Left colon (tissue), 2 donors: ENCODE measurements around the gene MPEG1. TPM values are rescaled to one million over a fixed set of nuclear protein-coding genes. Genes with fewer than 3 reads are reported as not detected.
A peak's percentile ranks its signal among the peaks of the same experiment; 100 is the strongest.

Experiments
- ATAC-seq: fragments of 200-7000 bp; cut with Tn5 transposase; one replicate; pipeline ENCODE4 v1.9.1; 2020; ENCODE audit warnings: mild to moderate bottlenecking, moderate library complexity
- DNase-seq, 2 donors: peaks; one replicate each; pipeline ENCODE4 v3.0.0-alpha.2; 2020
- intact Hi-C, 2 donors: fragments of 100-400 bp; cut with DNase I in 1 of 2; cut with micrococcal nuclease in 1 of 2; formaldehyde crosslinking; loops; one replicate each; pipeline versions ENCODE4 v1.11.2 to v1.14.0; 2022; cut with DNase I, micrococcal nuclease
- total RNA-seq, 2 donors: library from RNA; stranded (reverse); fragmentation: NEBNext Ultra II Directional; extraction: Animal tissue kit (Norgen Biotek cat#: 25700); gene quantifications; one replicate each; pipeline ENCODE4 v1.2.1, GENCODE V29; 2021
- donor health status: DM: no; HTN: no; CAD: no.
- donor health status: DM: yes; HTN: yes; CAD: no.

Gene MPEG1
- total RNA-seq, 2 donors from 2014 or later = 5.0 to 24.2 TPM

DNA sequence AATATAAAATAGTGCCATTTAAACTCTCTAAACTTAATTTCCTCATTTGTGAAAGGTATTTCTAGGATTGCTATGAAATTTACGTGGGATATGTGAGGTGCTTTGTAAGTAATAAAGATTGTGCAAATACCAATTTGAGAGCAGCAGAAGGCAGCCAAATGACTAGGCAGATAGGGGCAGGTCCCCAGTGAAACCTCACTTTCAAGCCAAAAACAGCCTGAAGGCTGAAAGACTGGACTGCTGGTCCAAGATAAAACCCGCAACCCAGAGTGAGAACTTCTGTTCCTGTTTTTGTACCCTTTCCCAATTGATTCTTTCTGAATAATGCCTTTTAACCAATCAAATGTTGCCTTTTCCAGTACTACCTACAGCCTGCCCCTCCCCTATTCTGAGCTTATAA lies 33.6 kb downstream of the MPEG1 start:
- DNase-seq = no peak
- ATAC-seq = no peak
- intact Hi-C loops = loop anchor here in 1 of 2 donors (10.0 kb wide), 1 partner anchor 106 kb away; no protein-coding TSS in a partner anchor

DNA sequence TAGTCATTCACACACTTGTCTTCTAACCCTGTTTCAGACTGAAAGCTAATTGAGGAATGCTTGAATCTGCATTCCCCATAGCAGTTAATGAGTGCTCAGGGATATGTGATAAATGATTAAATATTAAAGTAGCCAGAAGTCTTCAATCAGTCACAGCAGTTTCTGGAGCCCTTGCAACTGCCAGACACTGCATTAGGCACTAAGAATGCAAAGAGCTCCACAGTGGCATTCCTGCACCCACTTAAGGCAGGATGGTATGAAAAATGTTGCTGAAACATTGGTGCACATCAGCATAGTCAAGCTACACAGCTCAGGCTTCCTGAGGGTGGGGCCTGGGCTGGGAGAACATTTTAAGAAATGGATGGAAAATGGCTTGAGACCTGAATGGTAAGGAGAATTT lies 34.3 kb downstream of the MPEG1 start:
- intact Hi-C loops = loop anchor here in 1 of 2 donors (10.0 kb wide), 1 partner anchor 106 kb away; no protein-coding TSS in a partner anchor
- DNase-seq = no peak
- ATAC-seq = no peak

DNA sequence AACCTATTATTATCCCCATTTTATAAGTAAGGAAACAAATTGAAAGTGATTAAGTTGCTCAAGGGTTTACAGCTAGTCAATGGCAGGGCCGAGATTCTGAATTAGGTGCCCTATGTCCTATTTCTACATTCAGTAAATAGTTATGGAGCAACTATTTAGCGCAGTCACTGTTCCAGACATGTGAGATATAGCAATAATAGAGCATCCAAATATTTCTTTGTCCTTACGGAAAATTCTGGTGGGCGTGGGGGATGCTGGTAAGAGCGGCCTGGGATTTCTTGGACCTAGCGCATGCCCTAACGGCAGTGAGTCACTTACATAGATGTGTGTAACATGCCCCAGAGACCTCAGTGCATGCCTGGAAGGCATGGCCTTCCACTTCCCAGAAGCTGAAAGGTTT lies 36.4 kb downstream of the MPEG1 start:
- DNase-seq (no peak), ATAC-seq (no peak)
- intact Hi-C loops = loop anchor here in 1 of 2 donors (10.0 kb wide), 1 partner anchor 108 kb away; no protein-coding TSS in a partner anchor

DNA sequence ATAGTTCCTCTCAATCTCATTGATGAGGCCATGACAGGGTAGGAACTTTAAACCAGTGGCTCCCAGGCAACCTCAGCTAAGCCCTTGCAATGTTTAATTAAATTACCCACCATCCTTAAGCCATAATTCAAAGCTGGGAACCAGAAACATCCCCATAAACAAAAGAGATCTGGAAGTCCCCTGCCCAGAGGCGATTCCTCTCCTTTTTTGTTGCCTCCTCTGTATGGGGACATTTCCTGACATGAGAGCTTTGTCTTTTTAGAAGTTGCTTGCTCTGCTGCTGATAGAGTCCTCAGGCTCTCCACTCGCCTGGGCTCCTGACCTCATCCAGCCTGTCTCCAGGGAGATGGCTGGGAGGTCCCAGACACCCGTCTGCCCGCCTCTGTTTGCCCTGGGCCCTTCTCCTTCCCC lies 37.6 kb downstream of the MPEG1 start:
- intact Hi-C loops = loop anchor here in 1 of 2 donors (10.0 kb wide), 1 partner anchor 110 kb away; no protein-coding TSS in a partner anchor
- DNase-seq = peak in 1 of 2 donors; percentile 36
- no peak for ATAC-seq

GRCh38 chr11:59174664-59175033 lies 38.1 kb downstream of the MPEG1 start:
- ATAC-seq (peak; percentile 65), DNase-seq (peak; percentile 53 to 69)
- intact Hi-C loops = loop anchor here in 1 of 2 donors (5.0 to 10.0 kb wide), 2 partner anchors 33 to 110 kb away; no protein-coding TSS in a partner anchor

DNA sequence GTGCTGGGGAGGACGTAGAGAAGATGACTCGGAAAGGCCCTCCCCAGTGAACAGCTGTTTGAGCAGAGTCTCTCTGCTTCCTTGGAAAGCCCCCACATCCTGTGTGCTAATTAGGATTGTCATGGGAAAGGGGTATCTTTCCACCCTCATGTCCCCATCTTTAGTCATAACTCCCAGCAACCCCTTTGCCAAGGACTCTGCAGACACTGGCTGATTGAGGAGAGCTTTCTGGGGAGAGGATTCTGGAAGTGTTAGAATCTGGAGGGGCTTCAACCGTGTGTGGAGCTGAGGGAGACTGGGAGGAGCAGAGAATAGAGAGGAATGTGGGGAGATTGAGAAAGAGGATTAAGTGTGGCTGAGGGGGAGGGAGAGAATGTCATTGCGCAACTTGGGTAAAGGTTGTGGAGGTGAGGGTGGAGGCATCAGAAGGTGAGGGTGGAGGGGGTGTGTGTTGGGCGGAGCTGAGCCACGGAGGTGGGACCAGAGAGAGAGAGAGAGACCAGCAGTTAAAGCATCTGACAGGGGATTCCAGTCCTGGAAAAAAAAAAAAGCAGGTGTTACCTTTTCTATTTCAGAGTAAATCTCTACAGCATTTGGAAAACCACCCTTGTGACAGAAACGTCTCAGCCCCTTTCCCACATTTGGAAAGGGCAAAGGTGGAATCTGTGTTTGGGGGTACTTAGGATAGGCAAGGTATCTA lies 38.6 kb downstream of the MPEG1 start:
- ATAC-seq = peak; percentile 79
- intact Hi-C loops = loop anchor here in 1 of 2 donors (5.0 to 10.0 kb wide), 2 partner anchors 33 to 111 kb away; no protein-coding TSS in a partner anchor
- peak; percentile 81 to 88 for DNase-seq

- ATAC-seq (peak; percentile 17), DNase-seq (peak; percentile 40 to 59)
- intact Hi-C loops = loop anchor here in 1 of 2 donors (5.0 to 10.0 kb wide), 2 partner anchors 34 to 111 kb away; no protein-coding TSS in a partner anchor
These were observed 39.4 kb downstream of the MPEG1 start for GRCh38 chr11:59173080-59173963.

DNA sequence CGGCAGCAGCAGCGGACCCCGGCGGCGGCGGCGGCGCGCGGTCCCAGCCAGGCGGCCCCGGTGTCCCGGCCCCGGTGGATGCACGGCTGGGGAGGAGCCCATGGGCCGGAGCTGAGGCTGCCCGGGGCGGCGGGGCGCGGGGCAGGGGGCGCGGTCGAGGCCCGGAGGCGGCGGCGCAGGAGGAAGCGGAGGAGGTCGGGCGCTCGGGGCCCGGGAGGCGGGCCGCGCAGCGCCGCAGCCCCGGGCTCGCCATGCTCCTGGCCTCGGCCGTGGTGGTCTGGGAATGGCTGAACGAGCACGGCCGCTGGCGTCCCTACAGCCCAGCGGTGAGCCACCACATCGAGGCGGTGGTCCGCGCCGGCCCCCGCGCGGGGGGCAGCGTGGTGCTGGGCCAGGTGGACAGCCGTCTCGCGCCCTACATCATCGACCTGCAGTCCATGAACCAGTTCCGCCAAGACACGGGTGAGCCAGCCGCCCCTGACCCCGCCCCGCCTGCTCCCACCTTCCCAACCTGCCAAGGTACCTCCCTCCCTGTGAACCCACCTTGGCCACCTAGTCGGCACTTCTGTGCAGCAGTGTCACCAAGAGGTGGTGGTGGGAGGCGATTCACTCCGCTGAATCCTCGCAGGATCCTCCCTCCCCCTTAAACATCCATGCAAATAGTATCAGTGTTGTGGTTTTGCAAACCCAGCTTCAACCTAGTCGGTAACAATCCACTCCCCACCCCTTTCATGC lies 40.2 kb downstream of the MPEG1 start:
- intact Hi-C loops = loop anchor here in 1 of 2 donors (5.0 to 10.0 kb wide), 2 partner anchors 35 to 112 kb away; no protein-coding TSS in a partner anchor
- peak; percentile 22 for ATAC-seq

GRCh38 chr11:59171508-59172322 lies 41.0 kb downstream of the MPEG1 start, which contains the start of gene DTX4:
Gene DTX4 (plus strand): TSS chr11:59172132. CDS start chr11:59172596, 464 bp downstream.
- ATAC-seq (peak; percentile 63), DNase-seq (peak; percentile 92 to 99)
- intact Hi-C loops = loop anchor here in 1 of 2 donors (5.0 to 10.0 kb wide), 2 partner anchors 36 to 113 kb away; no protein-coding TSS in a partner anchor

More for the DNA sequence above, 40.2 kb downstream of the MPEG1 start:
- DNase-seq = peak; percentile 70 to 71

DNA sequence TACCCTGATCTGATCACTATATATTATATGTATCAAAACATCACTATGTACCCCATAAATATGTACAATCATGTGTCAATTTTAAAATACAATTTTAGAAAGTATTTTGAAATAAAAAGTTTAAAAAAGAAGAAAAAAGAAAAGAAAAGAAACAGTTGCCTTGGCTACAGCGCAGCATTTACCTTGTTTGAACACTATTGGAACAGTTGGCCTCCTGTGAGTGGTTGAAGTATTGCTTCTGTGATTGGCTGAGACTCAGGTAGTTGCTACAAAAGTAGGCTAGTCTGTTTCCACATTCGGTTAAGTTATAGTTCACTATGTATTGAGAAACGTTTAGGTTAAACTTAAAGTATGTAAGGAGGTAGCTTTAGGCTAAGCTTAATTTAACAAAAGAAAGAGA lies 48.7 kb downstream of the MPEG1 start:
- no peak for ATAC-seq
- intact Hi-C loops = no loop called here
- DNase-seq = no peak

Other genes starting within 250 kb of the MPEG1 start
- not detected for gene GLYATL1B, start 126.6 kb downstream of the MPEG1 start, total RNA-seq
- 1 to 10 TPM; 2.3 to 5.7 TPM for gene FAM111B, start 105.7 kb downstream of the MPEG1 start, total RNA-seq
- gene FAM111A, start 70.1 kb downstream of the MPEG1 start, total RNA-seq = 10 to 100 TPM; 25.0 to 27.8 TPM
- 10 to 100 TPM; 58.4 to 62.4 TPM for gene DTX4, start 40.8 kb downstream of the MPEG1 start, total RNA-seq
- gene OR5AN1, start 146.0 kb upstream of the MPEG1 start, total RNA-seq = not detected
- not detected for gene OR5A2, start 213.5 kb upstream of the MPEG1 start, total RNA-seq
- gene OR5A1, start 223.5 kb upstream of the MPEG1 start, total RNA-seq = not detected
- not detected for gene OR4D6, start 244.0 kb upstream of the MPEG1 start, total RNA-seq